GM18519 (cell line): Measurements from ENCODE around the gene XPO4.
A peak's percentile ranks its signal among the peaks of the same experiment; 100 is the strongest.
"Not testable (repeated sequence)": the region's sequence is repeated elsewhere in the genome, so short reads cannot be mapped to it uniquely, and the experiment has no call there.

ENCODE experiments used
- ATAC-seq: cut with Tn5 transposase; IDR thresholded peaks from one replicate; pipeline ENCODE4 v1.9.1; 2021; ENCODE audit warnings: mild to moderate bottlenecking, moderate library complexity; ENCODE audit not compliant: unreplicated experiment, low FRiP score

XPO4 gene

GRCh38 chr13:20902438-20903163 lies at the start of gene XPO4:
XPO4 (minus strand) TSS chr13:20902746; CDS start chr13:20902738, 8 bp downstream.
- ATAC-seq: peak; percentile 80

- not testable (repeated sequence) for ATAC-seq
Observed at GRCh38 chr13:20948001-20948400, 45.5 kb upstream of the XPO4 start.

- ATAC-seq: no peak
Observed at GRCh38 chr13:20945952-20946383, 43.4 kb upstream of the XPO4 start.

- ATAC-seq: no peak
Observed at GRCh38 chr13:20942938-20943559, 40.5 kb upstream of the XPO4 start.

- ATAC-seq: not testable (repeated sequence)
Observed at GRCh38 chr13:20940511-20940910, 38.0 kb upstream of the XPO4 start.

GRCh38 chr13:20940083-20940482 lies 37.5 kb upstream of the XPO4 start:
- ATAC-seq: no peak

GRCh38 chr13:20939662-20940061 lies 37.1 kb upstream of the XPO4 start:
- ATAC-seq: no peak

GRCh38 chr13:20938302-20938701 lies 35.8 kb upstream of the XPO4 start:
- no peak for ATAC-seq

- no peak for ATAC-seq
Observed at GRCh38 chr13:20927596-20928257, 25.2 kb upstream of the XPO4 start.

- not testable (repeated sequence) for ATAC-seq
Observed at GRCh38 chr13:20925395-20925790, 22.8 kb upstream of the XPO4 start.

GRCh38 chr13:20924758-20925394 lies 22.3 kb upstream of the XPO4 start:
- ATAC-seq: no peak

- ATAC-seq: no peak
Observed at GRCh38 chr13:20923272-20923671, 20.7 kb upstream of the XPO4 start.

GRCh38 chr13:20921572-20921971 lies 19.0 kb upstream of the XPO4 start:
- ATAC-seq: no peak

GRCh38 chr13:20915676-20916075 lies 13.1 kb upstream of the XPO4 start:
- not testable (repeated sequence) for ATAC-seq

GRCh38 chr13:20911037-20911436 lies 8.5 kb upstream of the XPO4 start:
- ATAC-seq: no peak

GRCh38 chr13:20908714-20909497 lies 6.4 kb upstream of the XPO4 start:
- no peak for ATAC-seq

- no peak for ATAC-seq
Observed at GRCh38 chr13:20904908-20905307, 2.4 kb upstream of the XPO4 start.

GRCh38 chr13:20903164-20903475 lies 574 bp upstream of the XPO4 start:
- no peak for ATAC-seq

- ATAC-seq: peak; percentile 13
Observed at GRCh38 chr13:20901668-20902437, 693 bp downstream of the XPO4 start.

- ATAC-seq: no peak
Observed at GRCh38 chr13:20894245-20894644, 8.3 kb downstream of the XPO4 start.
